ENCODE results near the gene DISP1. TPM values are rescaled to one million over a fixed set of nuclear protein-coding genes. Genes with fewer than 3 reads are reported as not detected.

Gene DISP1
- total RNA-seq, 1 experiment from 2014 or later = 6.6 TPM

GRCh38 chr1:222781251-222781650, 33.6 kb upstream of the DISP1 start:
- H3K27me3 ChIP-seq (replicated peaks; ENCODE audit: control insufficient read depth, insufficient read depth, low read length) = no peaks in the 10 kb centered on the region
- no peaks in the 10 kb centered on the region for H3K9me3 Mint-ChIP-seq (ENCODE audit: unreplicated experiment)
- H3K36me3 Mint-ChIP-seq (ENCODE audit: insufficient read depth, unreplicated experiment) = no peaks in the 10 kb centered on the region

GRCh38 chr1:222783051-222783450, 31.8 kb upstream of the DISP1 start:
- peaks cover 7% of the 10 kb centered on the region for H3K27me3 Mint-ChIP-seq (ENCODE audit: insufficient read depth, unreplicated experiment)
- H3K36me3 ChIP-seq (ENCODE audit: control insufficient read depth, insufficient read depth, low read length) = no peaks in the 10 kb centered on the region
- intact Hi-C loops (cut with micrococcal nuclease; ENCODE audit: unreplicated experiment) = no loop called here
- H3K4me1 Mint-ChIP-seq (ENCODE audit: low read depth, unreplicated experiment) = peaks cover 8% of the 10 kb centered on the region
- BruUV-seq (replicated peaks) = no TSS peak
- no peaks in the 10 kb centered on the region for H3K9me3 Mint-ChIP-seq (ENCODE audit: unreplicated experiment)
- no peaks in the 10 kb centered on the region for H3K27me3 ChIP-seq (replicated peaks; ENCODE audit: control insufficient read depth, insufficient read depth, low read length)
- H3K36me3 Mint-ChIP-seq (ENCODE audit: insufficient read depth, unreplicated experiment) = no peaks in the 10 kb centered on the region
- H3K9me3 ChIP-seq = no peaks in the 10 kb centered on the region
- H3K27ac Mint-ChIP-seq (ENCODE audit: unreplicated experiment) = no peak overlapping the region
- no peak for DNase-seq
- ChIA-PET POLR2A (no interaction called here), CTCF (no interaction called here)
- no peak overlapping the region for H3K4me3 Mint-ChIP-seq (ENCODE audit: unreplicated experiment)
- no peak overlapping the region for H3K4me3 ChIP-seq (ENCODE audit: low read depth, low read length)
- H3K4me1 ChIP-seq = no peaks in the 10 kb centered on the region
- TF ChIP-seq CTCF (IDR thresholded peaks at IDR 0.05; ENCODE audit: insufficient read depth in 1 of 2, low read depth in 1 of 2, low read length in 1 of 2, severe bottlenecking in 1 of 2, unreplicated experiment in 1 of 2) = no peak

More at GRCh38 chr1:222781251-222781650, 33.6 kb upstream of the DISP1 start:
- Histone ChIP-seq H3K4me3 (ENCODE audit: low read depth, low read length) (no peak overlapping the region), H3K36me3 (ENCODE audit: control insufficient read depth, insufficient read depth, low read length) (no peaks in the 10 kb centered on the region), H3K4me1 (no peaks in the 10 kb centered on the region), H3K9me3 (no peaks in the 10 kb centered on the region)
- H3K27ac Mint-ChIP-seq (ENCODE audit: unreplicated experiment) = no peak overlapping the region
- BruUV-seq (replicated peaks) = no TSS peak
- intact Hi-C loops (cut with micrococcal nuclease; ENCODE audit: unreplicated experiment) = no loop called here
- DNase-seq = no peak
- H3K4me1 Mint-ChIP-seq (ENCODE audit: low read depth, unreplicated experiment) = peaks cover 8% of the 10 kb centered on the region
- CTCF ChIA-PET = no interaction called here
- TF ChIP-seq CTCF (IDR thresholded peaks at IDR 0.05; ENCODE audit: insufficient read depth in 1 of 2, low read depth in 1 of 2, low read length in 1 of 2, severe bottlenecking in 1 of 2, unreplicated experiment in 1 of 2) = no peak
- H3K27me3 Mint-ChIP-seq (ENCODE audit: insufficient read depth, unreplicated experiment) = peaks cover 9% of the 10 kb centered on the region
- H3K4me3 Mint-ChIP-seq (ENCODE audit: unreplicated experiment) = no peak overlapping the region
- POLR2A ChIA-PET = no interaction called here

- Mint-ChIP-seq H3K27ac (ENCODE audit: unreplicated experiment) (no peak overlapping the region), H3K9me3 (ENCODE audit: unreplicated experiment) (no peaks in the 10 kb centered on the region), H3K4me3 (ENCODE audit: unreplicated experiment) (no peak overlapping the region), H3K36me3 (ENCODE audit: insufficient read depth, unreplicated experiment) (no peaks in the 10 kb centered on the region), H3K4me1 (ENCODE audit: low read depth, unreplicated experiment) (peaks cover 8% of the 10 kb centered on the region), H3K27me3 (ENCODE audit: insufficient read depth, unreplicated experiment) (peaks cover 7% of the 10 kb centered on the region)
- ChIA-PET POLR2A (no interaction called here), CTCF (interaction anchor here (1.0 kb wide), 1 partner anchor 46 kb away, joined by 4 read pairs; no protein-coding TSS in a partner anchor)
- TF ChIP-seq CTCF (IDR thresholded peaks at IDR 0.05; ENCODE audit: insufficient read depth in 1 of 2, low read depth in 1 of 2, low read length in 1 of 2, severe bottlenecking in 1 of 2, unreplicated experiment in 1 of 2) = no peak
- intact Hi-C loops (cut with micrococcal nuclease; ENCODE audit: unreplicated experiment) = no loop called here
- DNase-seq = no peak
- H3K36me3 ChIP-seq (ENCODE audit: control insufficient read depth, insufficient read depth, low read length) = no peaks in the 10 kb centered on the region
- H3K27me3 ChIP-seq (replicated peaks; ENCODE audit: control insufficient read depth, insufficient read depth, low read length) = no peaks in the 10 kb centered on the region
- BruUV-seq (replicated peaks) = no TSS peak
- no peaks in the 10 kb centered on the region for H3K4me1 ChIP-seq
- H3K9me3 ChIP-seq = no peaks in the 10 kb centered on the region
- H3K4me3 ChIP-seq (ENCODE audit: low read depth, low read length) = no peak overlapping the region
Measured at GRCh38 chr1:222784371-222784770, 30.5 kb upstream of the DISP1 start.

Data from Caco-2 (cell line).